BE2C (cell line): ENCODE measurements around the gene CTAGE9.

Experiments
- DNase-seq: peaks from one replicate; pipeline ENCODE4 v3.0.0-alpha.2; 2020
- H3K27me3 ChIP-seq: fragments of 250-450 bp; sonication (Bioruptor Pico); 2 replicates; pipeline ENCODE4 v1.5.1; 2020; ENCODE audit warnings: mild to moderate bottlenecking
- H3K36me3 ChIP-seq: fragments of 250-450 bp; sonication (Bioruptor Pico); 2 replicates; pipeline ENCODE4 v1.5.1; 2020; ENCODE audit warnings: mild to moderate bottlenecking
- H3K4me1 ChIP-seq: fragments of 250-450 bp; sonication (Bioruptor Pico); 2 replicates; pipeline ENCODE4 v1.5.1; 2020
- H3K4me3 ChIP-seq: 2 replicates; pipeline ENCODE4 v1.5.1; 2011; ENCODE audit warnings: low read depth, low read length
- H3K9me3 ChIP-seq: fragments of 250-450 bp; sonication (Bioruptor Pico); 2 replicates; pipeline ENCODE4 v1.5.1; 2020
- CTCF ChIP-seq: IDR thresholded peaks from 2 replicates; pipeline ENCODE4 v1.5.1; 2012; ENCODE audit warnings: mild to moderate bottlenecking, low read depth, low read length

The CTAGE9 gene

GRCh38 chr6:131663578-131664165 lies 47.1 kb downstream of the CTAGE9 start:
- no peaks in the 10 kb centered on the region for H3K36me3 ChIP-seq
- no peaks in the 10 kb centered on the region for H3K9me3 ChIP-seq
- no peak for DNase-seq

GRCh38 chr6:131660195-131660594 lies 50.6 kb downstream of the CTAGE9 start:
- Histone ChIP-seq H3K36me3 (no peaks in the 10 kb centered on the region), H3K9me3 (no peaks in the 10 kb centered on the region), H3K27me3 (no peaks in the 10 kb centered on the region), H3K4me1 (no peaks in the 10 kb centered on the region), H3K4me3 (no peak overlapping the region)
- no peak for DNase-seq
- no peak for TF ChIP-seq CTCF

More at GRCh38 chr6:131663578-131664165, 47.1 kb downstream of the CTAGE9 start:
- no peak for TF ChIP-seq CTCF
- no peaks in the 10 kb centered on the region for H3K4me1 ChIP-seq
- H3K4me3 ChIP-seq = no peak overlapping the region
- H3K27me3 ChIP-seq = no peaks in the 10 kb centered on the region
